Measurements from ENCODE around the gene TGDS.
A peak's percentile ranks its signal among the peaks of the same experiment; 100 is the strongest.

Gene TGDS

GRCh38 chr13:94599877-94600276 is 3.9 kb upstream of the TGDS start:
- DNase-seq, result no peak

- no peak for DNase-seq
Observed at GRCh38 chr13:94598281-94598680, 2.3 kb upstream of the TGDS start.

- DNase-seq, result no peak
Observed at GRCh38 chr13:94596575-94596971, 621 bp upstream of the TGDS start.

- peak; percentile 34 for DNase-seq
Observed at GRCh38 chr13:94595001-94595949, 677 bp downstream of the TGDS start.

- DNase-seq, result no peak
Observed at GRCh38 chr13:94590744-94591143, 5.2 kb downstream of the TGDS start.

- no peak for DNase-seq
Observed at GRCh38 chr13:94588541-94588940, 7.4 kb downstream of the TGDS start.

GRCh38 chr13:94586371-94586770 is 9.6 kb downstream of the TGDS start:
- DNase-seq, result no peak

GRCh38 chr13:94585543-94586101 is 10.3 kb downstream of the TGDS start:
- DNase-seq, result no peak

- DNase-seq, result no peak
Observed at GRCh38 chr13:94583926-94584325, 12.0 kb downstream of the TGDS start.

- no peak for DNase-seq
Observed at GRCh38 chr13:94579063-94579462, 16.9 kb downstream of the TGDS start.

GRCh38 chr13:94569615-94570014 is 26.3 kb downstream of the TGDS start:
- no peak for DNase-seq

- no peak for DNase-seq
Observed at GRCh38 chr13:94568443-94568842, 27.5 kb downstream of the TGDS start.

GRCh38 chr13:94567581-94567980 is 28.4 kb downstream of the TGDS start:
- no peak for DNase-seq

- no peak for DNase-seq
Observed at GRCh38 chr13:94561126-94561525, 34.8 kb downstream of the TGDS start.

GRCh38 chr13:94560116-94560515 is 35.8 kb downstream of the TGDS start:
- DNase-seq, result no peak

GRCh38 chr13:94559222-94559795 is 36.6 kb downstream of the TGDS start:
- no peak for DNase-seq

- DNase-seq, result peak; percentile 19
Observed at GRCh38 chr13:94558716-94559115, 37.2 kb downstream of the TGDS start.

- DNase-seq, result no peak
Observed at GRCh38 chr13:94557684-94558235, 38.2 kb downstream of the TGDS start.

GRCh38 chr13:94556621-94557020 is 39.3 kb downstream of the TGDS start:
- no peak for DNase-seq

- no peak for DNase-seq
Observed at GRCh38 chr13:94556041-94556440, 39.9 kb downstream of the TGDS start.

- DNase-seq, result no peak
Observed at GRCh38 chr13:94553766-94554165, 42.2 kb downstream of the TGDS start.

GRCh38 chr13:94552095-94552494 is 43.9 kb downstream of the TGDS start:
- DNase-seq, result no peak

GRCh38 chr13:94550062-94550738 is 45.8 kb downstream of the TGDS start:
- no peak for DNase-seq

Data from activated CD4-positive, alpha-beta T cell treated with anti-CD3 and anti-CD28 coated beads, Interleukin-2, amount 50 U/mL, for 16 hours (primary cell).